Keratinocyte (primary cell): Measurements from ENCODE around the gene SDHAF4. TPM values are rescaled to one million over a fixed set of nuclear protein-coding genes. Genes with fewer than 3 reads are reported as not detected.
A peak's percentile ranks its signal among the peaks of the same experiment; 100 is the strongest.

Experiments
- DNase-seq: peaks from one replicate; pipeline ENCODE4 v3.0.0-alpha.2; 2011; ENCODE audit warnings: low read depth, missing footprints, low spot score
- FAIRE-seq: peaks from 2 replicates; lab custom pipeline; 2011; peaks lifted over from hg19 to GRCh38; lab: Jason Lieb, UNC
- H2AFZ ChIP-seq: 2 replicates; pipeline ENCODE4 v1.6.0; 2012; ENCODE audit warnings: low read length, control low read depth, inconsistent platforms; ENCODE audit not compliant: control insufficient read depth
- H3K27ac ChIP-seq: 2 replicates; pipeline ENCODE4 v1.5.1; 2011; ENCODE audit warnings: low read length; ENCODE audit not compliant: control insufficient read depth, insufficient read depth
- H3K27me3 ChIP-seq: 3 replicates; pipeline ENCODE4 v1.6.0; 2011; ENCODE audit warnings: low read length; ENCODE audit not compliant: control insufficient read depth, insufficient read depth; ENCODE audit errors: extremely low read depth
- H3K36me3 ChIP-seq, 2 experiments: 2 replicates in 1 of 2; 3 replicates in 1 of 2; pipeline ENCODE4 v1.5.1; 2011; ENCODE audit warnings: low read length in 2 of 2, mild to moderate bottlenecking in 1 of 2; ENCODE audit not compliant: control insufficient read depth in 2 of 2, insufficient read depth in 2 of 2; ENCODE audit errors: extremely low read depth in 1 of 2
- H3K4me1 ChIP-seq: 3 replicates; pipeline ENCODE4 v1.5.1; 2011; ENCODE audit warnings: low read length; ENCODE audit not compliant: control insufficient read depth, insufficient read depth; ENCODE audit errors: extremely low read depth
- H3K4me2 ChIP-seq: 3 replicates; pipeline ENCODE4 v1.6.0; 2011; ENCODE audit warnings: low read depth, low read length; ENCODE audit not compliant: control insufficient read depth, insufficient read depth; ENCODE audit errors: extremely low read depth
- H3K4me3 ChIP-seq, 3 experiments: fragments of 200-600 bp in 1 of 3; sonication (generic) in 1 of 3; 2 replicates in 2 of 3; 3 replicates in 1 of 3; pipeline ENCODE4 v1.5.1; 2011 to 2016; ENCODE audit warnings: low read length in 3 of 3, mild to moderate bottlenecking in 3 of 3, control low read depth in 2 of 3, inconsistent platforms in 1 of 3, low read depth in 1 of 3, mixed read lengths in 1 of 3, mixed run types in 1 of 3, moderate library complexity in 1 of 3; ENCODE audit not compliant: control insufficient read depth in 2 of 3, insufficient read depth in 2 of 3; ENCODE audit errors: extremely low read depth in 1 of 3
- H3K79me2 ChIP-seq: 2 replicates; pipeline ENCODE4 v1.6.0; 2012; ENCODE audit warnings: low read length; ENCODE audit not compliant: control insufficient read depth, insufficient read depth
- H3K9ac ChIP-seq: 3 replicates; pipeline ENCODE4 v1.6.0; 2011; ENCODE audit warnings: low read length; ENCODE audit not compliant: control insufficient read depth, insufficient read depth; ENCODE audit errors: extremely low read depth
- H3K9me1 ChIP-seq: 3 replicates; pipeline ENCODE4 v1.6.0; 2011; ENCODE audit warnings: low read length; ENCODE audit not compliant: control insufficient read depth, insufficient read depth; ENCODE audit errors: extremely low read depth
- H3K9me3 ChIP-seq: 2 replicates; pipeline ENCODE4 v1.5.1; 2012; ENCODE audit warnings: low read depth, low read length; ENCODE audit not compliant: control insufficient read depth
- H4K20me1 ChIP-seq: 3 replicates; pipeline ENCODE4 v1.6.0; 2011; ENCODE audit warnings: low read length; ENCODE audit not compliant: control insufficient read depth, insufficient read depth; ENCODE audit errors: extremely low read depth
- CTCF ChIP-seq, 3 experiments: IDR thresholded peaks in 1 of 3; conservative IDR thresholded peaks in 1 of 3; optimal IDR thresholded peaks in 1 of 3; 2 replicates in 2 of 3; 3 replicates in 1 of 3; pipeline versions ENCODE3 to v1.5.1; 2011; ENCODE audit warnings: low read length in 3 of 3, mild to moderate bottlenecking in 3 of 3, moderate library complexity in 2 of 3, control low read depth in 1 of 3, inconsistent platforms in 1 of 3; ENCODE audit not compliant: insufficient read depth in 2 of 3; ENCODE audit errors: extremely low read depth in 1 of 3
- EZH2 ChIP-seq: IDR thresholded peaks from one replicate; pipeline ENCODE4 v1.6.1; 2012; ENCODE audit warnings: inconsistent platforms, mild to moderate bottlenecking, low read length, moderate library complexity
- dilution Hi-C: fragments of 300-500 bp; cut with MboI; formaldehyde crosslinking; loops from one replicate; pipeline ENCODE4 v1.7.0; 2020; ENCODE audit warnings: low sequenced_read_pairs; ENCODE audit not compliant: extremely low pct_ligation_motif_present
- polyA plus RNA-seq, 5 experiments: library from polyadenylated mRNA; depleted of rRNA in 3 of 5; stranded (reverse) in 3 of 5; stranded (forward) in 1 of 5; unstranded in 1 of 5; fragments of >200 nt; gene quantifications; 1 replicate in 1 of 5; 2 replicates in 3 of 5; 3 replicates in 1 of 5; pipeline versions ENCODE4 v1.2.1 to v1.2.3, GENCODE V29; 2011 to 2012; ENCODE audit warnings: missing spikeins in 2 of 5, low read depth in 1 of 5, low replicate concordance in 1 of 5

Gene SDHAF4
- polyA plus RNA-seq, 1 donor (not counting 4 experiments of a cell fraction or from before 2014, with no cell fraction given) = 12.7 TPM

- Histone ChIP-seq H4K20me1 (no peaks in the 10 kb centered on the region), H3K27ac (no peak overlapping the region), H3K4me3 (no peak overlapping the region), H3K36me3 (peaks cover 0 to 3% of the 10 kb centered on the region in 2 experiments), H3K4me2 (no peak overlapping the region), H3K79me2 (no peaks in the 10 kb centered on the region), H3K27me3 (no peaks in the 10 kb centered on the region), H3K4me1 (no peaks in the 10 kb centered on the region), H3K9me1 (no peaks in the 10 kb centered on the region), H3K9me3 (no peaks in the 10 kb centered on the region), H3K9ac (no peak overlapping the region), H2AFZ (no peak overlapping the region)
- TF ChIP-seq EZH2 (no peak), CTCF (optimal IDR thresholded peaks at IDR 0.05 in 1 of 3, IDR thresholded peaks at IDR 0.05 in 1 of 3, conservative IDR thresholded peaks at IDR 0.05 in 1 of 3; ENCODE audit: extremely low read depth in 1 of 3, insufficient read depth in 2 of 3, low read length in 3 of 3) (no peak)
- DNase-seq (no peak), FAIRE-seq (no peak)
- dilution Hi-C loops = no loop called here
Observed at GRCh38 chr6:70538376-70538775, 28.4 kb upstream of the SDHAF4 start.

DNA sequence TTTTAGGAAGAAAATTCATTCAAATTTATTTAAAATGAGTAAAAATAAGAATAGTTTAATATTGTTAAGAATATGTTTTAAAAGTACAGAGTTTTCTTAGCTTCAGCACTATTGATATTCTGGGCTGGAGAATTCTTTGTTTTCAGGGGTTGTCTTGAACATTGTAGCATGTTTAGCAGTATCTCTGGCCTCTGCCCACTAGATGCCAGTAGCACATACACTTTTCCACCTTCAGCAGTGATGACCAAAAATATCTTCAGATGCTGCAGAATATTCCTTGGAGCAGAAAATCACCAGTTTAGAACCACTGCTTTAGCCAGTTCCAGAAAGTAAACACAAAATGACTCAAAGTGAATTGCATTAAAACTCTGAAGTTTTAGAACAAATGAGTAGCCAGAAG, 19.4 kb upstream of the SDHAF4 start:
- FAIRE-seq (no peak), DNase-seq (no peak)
- dilution Hi-C loops = no loop called here
- Histone ChIP-seq H3K4me3 (no peak overlapping the region), H3K9ac (no peak overlapping the region), H3K4me2 (no peak overlapping the region), H2AFZ (no peak overlapping the region), H3K27ac (no peak overlapping the region), H3K79me2 (no peaks in the 10 kb centered on the region), H3K9me3 (no peaks in the 10 kb centered on the region), H4K20me1 (no peaks in the 10 kb centered on the region), H3K9me1 (no peaks in the 10 kb centered on the region), H3K4me1 (no peaks in the 10 kb centered on the region), H3K27me3 (no peaks in the 10 kb centered on the region), H3K36me3 (no peaks in the 10 kb centered on the region)
- TF ChIP-seq EZH2 (no peak), CTCF (optimal IDR thresholded peaks at IDR 0.05 in 1 of 3, IDR thresholded peaks at IDR 0.05 in 1 of 3, conservative IDR thresholded peaks at IDR 0.05 in 1 of 3; ENCODE audit: extremely low read depth in 1 of 3, insufficient read depth in 2 of 3, low read length in 3 of 3) (peak; percentile 27 to 40 (median 29))
